GM19372 (cell line): ENCODE results near the gene CSRNP2.
"Not testable (repeated sequence)": the region's sequence is repeated elsewhere in the genome, so short reads cannot be mapped to it uniquely, and the experiment has no call there.

Source experiments
- ATAC-seq: cut with Tn5 transposase; IDR thresholded peaks from one replicate; pipeline ENCODE4 v1.9.1; 2021; ENCODE audit warnings: mild to moderate bottlenecking, low read depth, moderate library complexity; ENCODE audit not compliant: unreplicated experiment

CSRNP2 gene

GRCh38 chr12:51078866-51079265 is 4.5 kb downstream of the CSRNP2 start:
- ATAC-seq: not testable (repeated sequence)

GRCh38 chr12:51078346-51078745 is 5.0 kb downstream of the CSRNP2 start:
- not testable (repeated sequence) for ATAC-seq

GRCh38 chr12:51077930-51078329 is 5.5 kb downstream of the CSRNP2 start:
- ATAC-seq: no peak

DNA sequence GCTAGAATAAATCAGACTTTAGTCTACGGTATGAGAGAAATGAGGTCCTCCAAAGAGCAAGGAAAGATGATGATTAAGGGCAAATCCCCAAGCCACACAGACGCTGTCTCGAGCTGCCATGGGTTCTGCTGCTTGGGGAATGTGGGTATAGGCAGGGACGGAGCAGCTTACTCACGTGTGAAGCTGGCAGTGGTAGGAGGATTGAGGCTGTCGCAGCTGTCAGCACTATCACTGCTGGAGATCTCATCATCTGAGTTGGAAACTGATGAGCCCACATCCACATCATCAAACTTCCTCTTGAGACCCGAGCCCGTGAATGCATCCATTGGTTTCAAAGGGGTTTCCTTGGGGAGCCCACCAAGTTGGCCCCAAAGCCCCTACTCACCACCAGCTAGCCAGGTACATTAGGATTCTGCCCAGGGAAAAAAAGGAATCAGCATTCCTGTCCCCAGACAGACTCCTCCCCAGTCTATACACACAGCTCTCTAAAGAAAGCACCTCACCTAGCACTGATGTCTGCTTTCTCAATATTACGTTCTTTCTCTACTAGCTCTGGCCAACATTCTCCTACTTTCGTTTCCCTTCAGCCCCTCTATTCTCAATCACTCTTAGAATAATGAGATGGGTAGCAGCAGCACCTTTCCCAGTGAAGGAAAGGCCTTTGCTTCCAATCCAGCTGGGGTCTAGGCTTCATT is 7.0 kb downstream of the CSRNP2 start:
- no peak for ATAC-seq

- ATAC-seq: no peak
Measured at GRCh38 chr12:51075390-51075789, 8.0 kb downstream of the CSRNP2 start.

- no peak for ATAC-seq
Measured at GRCh38 chr12:51071663-51072062, 11.7 kb downstream of the CSRNP2 start.

- ATAC-seq: no peak
Measured at GRCh38 chr12:51070004-51070403, 13.4 kb downstream of the CSRNP2 start.

- no peak for ATAC-seq
Measured at GRCh38 chr12:51067771-51068170, 15.6 kb downstream of the CSRNP2 start.

GRCh38 chr12:51067229-51067628 is 16.2 kb downstream of the CSRNP2 start:
- ATAC-seq: no peak

DNA sequence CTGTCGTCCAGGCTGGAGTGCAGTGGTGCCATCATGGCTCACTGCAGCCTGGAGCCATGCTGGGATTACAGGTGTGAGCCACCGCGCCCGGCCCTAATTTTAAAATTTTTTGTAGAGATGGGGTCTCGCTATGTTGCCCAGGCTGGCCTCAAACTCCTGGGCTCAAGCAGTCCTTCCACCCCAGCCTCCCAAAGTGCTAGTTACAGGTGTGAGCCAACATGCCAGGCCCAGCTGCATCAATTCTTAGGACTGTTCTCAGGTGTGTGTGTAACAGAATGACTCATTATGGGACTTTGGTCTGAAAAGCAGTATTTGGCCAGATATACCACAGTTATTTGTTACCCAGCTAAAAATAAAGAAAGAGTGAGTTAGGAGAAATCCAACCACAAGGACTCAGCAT is 17.9 kb downstream of the CSRNP2 start:
- ATAC-seq: no peak

GRCh38 chr12:51062631-51063397 is 20.6 kb downstream of the CSRNP2 start:
- ATAC-seq: no peak

DNA sequence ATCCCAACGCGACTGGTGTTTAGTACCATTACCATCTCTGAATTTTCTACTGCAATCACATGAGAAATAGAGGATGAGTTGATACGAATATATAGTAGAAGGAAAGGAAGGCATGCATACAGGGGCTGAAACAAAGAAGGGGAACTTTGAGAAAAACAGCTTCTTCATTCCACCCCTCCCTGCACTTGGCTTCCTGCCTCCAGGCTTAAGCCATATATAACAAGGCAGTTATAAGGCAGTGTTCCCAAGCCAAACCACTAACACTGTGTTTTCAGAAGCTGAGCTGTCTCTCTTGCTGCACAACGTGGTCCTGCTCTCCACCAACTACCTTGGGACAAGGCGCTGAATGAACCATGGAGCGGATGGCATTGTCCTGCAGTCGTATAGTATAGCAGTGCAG is 24.3 kb downstream of the CSRNP2 start:
- ATAC-seq: no peak

GRCh38 chr12:51056242-51056641 is 27.2 kb downstream of the CSRNP2 start:
- no peak for ATAC-seq

- no peak for ATAC-seq
Measured at GRCh38 chr12:51055060-51055459, 28.3 kb downstream of the CSRNP2 start.

DNA sequence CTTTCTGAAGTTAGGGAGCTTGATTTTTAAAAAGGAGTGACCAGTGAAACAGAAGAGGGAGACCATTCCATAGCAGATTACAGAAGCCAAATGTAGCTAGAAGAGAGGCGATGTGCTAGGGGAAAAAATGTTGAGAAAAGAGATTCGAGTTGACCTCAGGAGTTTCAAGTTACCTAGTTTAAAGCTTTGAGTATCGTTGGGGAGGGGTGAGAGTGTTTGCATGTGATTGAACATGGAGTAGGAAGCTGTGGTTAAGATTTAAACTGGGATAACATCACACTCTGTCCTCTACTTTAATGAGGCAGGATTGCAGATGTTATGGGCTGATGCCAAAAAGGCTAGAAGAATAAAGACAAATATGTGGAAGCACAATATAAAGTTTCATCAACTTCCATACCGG is 31.6 kb downstream of the CSRNP2 start:
- no peak for ATAC-seq

DNA sequence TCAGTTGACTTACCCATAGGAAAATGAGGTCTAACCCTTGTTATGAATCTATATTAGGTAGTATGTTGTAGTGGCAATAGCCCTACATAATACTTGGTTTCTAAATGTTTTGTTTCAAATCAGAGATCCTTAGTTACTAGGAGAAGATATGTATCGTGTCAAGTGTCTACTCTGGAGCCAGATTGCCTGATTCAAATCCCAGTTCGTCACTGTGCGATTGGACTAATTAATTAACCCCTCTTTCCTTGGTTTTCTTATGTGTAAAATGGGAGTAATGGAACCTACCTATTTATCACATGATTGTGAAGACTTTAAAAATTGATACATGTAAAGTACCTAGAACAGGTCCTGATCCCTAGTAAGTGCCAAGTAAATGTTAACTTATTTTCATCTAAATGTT is 33.9 kb downstream of the CSRNP2 start:
- no peak for ATAC-seq

GRCh38 chr12:51048661-51049251 is 34.6 kb downstream of the CSRNP2 start:
- no peak for ATAC-seq

- ATAC-seq: peak; percentile 96
Measured at GRCh38 chr12:51047655-51048540, 35.5 kb downstream of the CSRNP2 start, which contains the start of gene LETMD1. LETMD1 (plus strand) TSS chr12:51048327; CDS start chr12:51048357, 30 bp downstream.

GRCh38 chr12:51036279-51036678 is 47.1 kb downstream of the CSRNP2 start:
- no peak for ATAC-seq

GRCh38 chr12:51033457-51034089 is 49.8 kb downstream of the CSRNP2 start:
- no peak for ATAC-seq
